ENCODE data around the gene STAG1. TPM values are rescaled to one million over a fixed set of nuclear protein-coding genes. Genes with fewer than 3 reads are reported as not detected.

The STAG1 gene
- total RNA-seq, 1 experiment from 2014 or later: 34.6 TPM

DNA sequence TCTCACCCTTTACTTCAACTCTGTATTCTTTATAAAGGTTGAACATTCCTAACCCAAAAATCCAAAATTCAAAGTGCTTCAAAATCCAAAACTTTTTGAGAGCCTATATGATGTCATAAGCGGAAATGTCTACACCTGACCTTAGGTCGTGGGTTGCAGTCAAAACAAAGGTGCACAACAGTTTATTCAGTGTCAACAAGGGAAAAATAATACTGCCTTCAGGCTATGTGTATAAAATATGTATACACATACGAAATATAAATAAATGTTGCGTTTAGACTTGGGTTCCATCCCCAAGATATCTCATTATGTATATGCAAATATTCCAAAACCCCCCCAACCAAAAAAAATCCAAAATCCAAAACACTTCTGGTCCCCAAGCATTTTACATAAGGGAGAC, 90.9 kb downstream of the STAG1 start:
- Mint-ChIP-seq H3K4me3 (no peak overlapping the region), H3K9me3 (no peaks in the 10 kb centered on the region)
- H3K18ac ChIP-seq (ENCODE audit: insufficient read length, low read depth, low read length): no peak overlapping the region

More for the DNA sequence above, 90.9 kb downstream of the STAG1 start:
- Histone ChIP-seq H4K20me1 (ENCODE audit: control insufficient read depth, insufficient read depth, insufficient read length) (no peaks in the 10 kb centered on the region), H2BK5ac (ENCODE audit: insufficient read length, low read length) (no peak overlapping the region), H4K91ac (ENCODE audit: insufficient read length, low read depth, low read length) (no peak overlapping the region), H2AK5ac (ENCODE audit: insufficient read length, low read length) (no peak overlapping the region), H3K27ac (ENCODE audit: insufficient read length, low read depth, low read length) (no peak overlapping the region), H3K79me2 (ENCODE audit: insufficient read depth, low read length) (peaks cover 2% of the 10 kb centered on the region; the same call in 1 of the 2 replicates), H2BK20ac (ENCODE audit: low read depth, low read length, poor library complexity, severe bottlenecking) (no peak overlapping the region), H3K9me3 (ENCODE audit: control insufficient read depth, low read depth, low read length) (no peaks in the 10 kb centered on the region), H3K79me1 (ENCODE audit: insufficient read depth, low read depth, low read length, poor library complexity, severe bottlenecking) (peaks cover 2% of the 10 kb centered on the region), H3K4me2 (ENCODE audit: insufficient read depth, insufficient read length, low read length) (no peak overlapping the region), H3K27me3 (ENCODE audit: insufficient read depth, low read length) (no peaks in the 10 kb centered on the region), H2BK120ac (ENCODE audit: low read depth, low read length, poor library complexity, severe bottlenecking) (no peak overlapping the region), H3K9ac (ENCODE audit: extremely low read depth, insufficient read length, low read length) (no peak overlapping the region), H3K4ac (ENCODE audit: low read depth, low read length) (no peak overlapping the region), H3K14ac (ENCODE audit: insufficient read depth, low read length) (no peak overlapping the region), H3K56ac (ENCODE audit: insufficient read length, low read depth, low read length) (no peak overlapping the region), H3K23ac (ENCODE audit: insufficient read length, low read depth, low read length) (no peak overlapping the region), H3K23me2 (ENCODE audit: insufficient read length, low read depth, low read length, poor library complexity, severe bottlenecking) (no peaks in the 10 kb centered on the region), H2AFZ (ENCODE audit: low read length) (no peak overlapping the region), H2BK15ac (ENCODE audit: low read depth, low read length) (no peak overlapping the region), H4K5ac (ENCODE audit: insufficient read length, low read depth, low read length) (no peak overlapping the region), H2BK12ac (ENCODE audit: insufficient read length, low read depth, low read length) (no peak overlapping the region), H4K8ac (replicated peaks; ENCODE audit: insufficient read length, low read depth, low read length) (no peak overlapping the region), H3K4me1 (ENCODE audit: insufficient read depth, low read length) (no peaks in the 10 kb centered on the region), H3T11ph (ENCODE audit: low read length) (no peak overlapping the region)
- Mint-ChIP-seq H3K27ac (no peak overlapping the region; a peak in 1 of 7 replicates), H3K36me3 (ENCODE audit: insufficient read depth in 1 of 3, low read depth in 3 of 3) (peaks cover 0 to 2% (median 0%) of the 10 kb centered on the region in 3 experiments; a peak in 1 of 7 replicates), H3K27me3 (ENCODE audit: low read depth) (no peaks in the 10 kb centered on the region), H3K4me1 (peaks cover 16 to 18% of the 10 kb centered on the region in 2 experiments)
- WGBS (ENCODE audit: extremely low coverage, insufficient read length, low lambda C conversion rate): no CpG with 5 or more reads among the region's 4 CpGs
- no peak for DNase-seq
- TF ChIP-seq, protein P1, sequence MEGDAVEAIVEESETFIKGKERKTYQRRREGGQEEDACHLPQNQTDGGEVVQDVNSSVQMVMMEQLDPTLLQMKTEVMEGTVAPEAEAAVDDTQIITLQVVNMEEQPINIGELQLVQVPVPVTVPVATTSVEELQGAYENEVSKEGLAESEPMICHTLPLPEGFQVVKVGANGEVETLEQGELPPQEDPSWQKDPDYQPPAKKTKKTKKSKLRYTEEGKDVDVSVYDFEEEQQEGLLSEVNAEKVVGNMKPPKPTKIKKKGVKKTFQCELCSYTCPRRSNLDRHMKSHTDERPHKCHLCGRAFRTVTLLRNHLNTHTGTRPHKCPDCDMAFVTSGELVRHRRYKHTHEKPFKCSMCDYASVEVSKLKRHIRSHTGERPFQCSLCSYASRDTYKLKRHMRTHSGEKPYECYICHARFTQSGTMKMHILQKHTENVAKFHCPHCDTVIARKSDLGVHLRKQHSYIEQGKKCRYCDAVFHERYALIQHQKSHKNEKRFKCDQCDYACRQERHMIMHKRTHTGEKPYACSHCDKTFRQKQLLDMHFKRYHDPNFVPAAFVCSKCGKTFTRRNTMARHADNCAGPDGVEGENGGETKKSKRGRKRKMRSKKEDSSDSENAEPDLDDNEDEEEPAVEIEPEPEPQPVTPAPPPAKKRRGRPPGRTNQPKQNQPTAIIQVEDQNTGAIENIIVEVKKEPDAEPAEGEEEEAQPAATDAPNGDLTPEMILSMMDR (conservative IDR thresholded peaks at IDR 0.05): no peak

Data from H9 (cell line).